HepG2 (cell line): ENCODE measurements around the gene NOXA1. TPM values are rescaled to one million over a fixed set of nuclear protein-coding genes. Genes with fewer than 3 reads are reported as not detected.

Experiments used
- AFF4 ChIP-seq: sonication (generic); formaldehyde crosslinking; IDR thresholded peaks from 2 replicates; pipeline ENCODE4 v1.4.0; 2020; ENCODE audit warnings: missing genetic modification reagents
- EEA1 ChIP-seq: sonication (generic); formaldehyde crosslinking; IDR thresholded peaks from 2 replicates; pipeline ENCODE4 v1.5.1; 2020; ENCODE audit warnings: mild to moderate bottlenecking, missing genetic modification reagents, borderline replicate concordance
- HNF4A ChIP-seq: sonication (generic); formaldehyde crosslinking; IDR thresholded peaks from 2 replicates; pipeline ENCODE4 v1.4.0; 2020; ENCODE audit warnings: missing genetic modification reagents
- NR2F1 ChIP-seq, 2 experiments: fragments of 450-650 bp in 1 of 2; formaldehyde crosslinking in 1 of 2; IDR thresholded peaks; 2 replicates each; pipeline versions ENCODE4 v1.5.0 to v1.6.1; 2016 to 2020; ENCODE audit warnings: mild to moderate bottlenecking in 1 of 2, missing compliant biosample characterization in 1 of 2, missing genetic modification reagents in 1 of 2, moderate library complexity in 1 of 2
- SKIL ChIP-seq: sonication (generic); formaldehyde crosslinking; IDR thresholded peaks from 2 replicates; pipeline ENCODE4 v1.8.0; 2022; ENCODE audit warnings: missing genetic modification reagents, mild to moderate bottlenecking, moderate library complexity, borderline replicate concordance
- SMARCC2 ChIP-seq: fragments of 450-650 bp; IDR thresholded peaks from 2 replicates; pipeline ENCODE4 v1.6.1; 2017; ENCODE audit warnings: antibody characterized with exemption, mild to moderate bottlenecking
- SP4 ChIP-seq: sonication (generic); formaldehyde crosslinking; IDR thresholded peaks from 2 replicates; pipeline ENCODE4 v1.8.1; 2023; ENCODE audit warnings: mild to moderate bottlenecking, missing genetic modification reagents
- ZHX2 ChIP-seq, 2 experiments: sonication (generic) in 1 of 2; formaldehyde crosslinking in 1 of 2; IDR thresholded peaks; 2 replicates each; pipeline versions ENCODE4 v1.6.1 to v1.9.0; 2014 to 2022; ENCODE audit warnings: antibody characterized with exemption in 1 of 2, borderline replicate concordance in 1 of 2, inconsistent platforms in 1 of 2, low read depth in 1 of 2, missing genetic modification reagents in 1 of 2
- ZNF503 ChIP-seq: sonication (generic); formaldehyde crosslinking; IDR thresholded peaks from 2 replicates; pipeline ENCODE4 v1.4.0; 2020; ENCODE audit warnings: missing genetic modification reagents
- ZNF781 ChIP-seq: sonication (generic); formaldehyde crosslinking; IDR thresholded peaks from 2 replicates; pipeline ENCODE4 v1.5.1; 2020; ENCODE audit warnings: borderline replicate concordance, mild to moderate bottlenecking, missing genetic modification reagents; ENCODE audit errors: not compliant biosample characterization
- polyA plus RNA-seq, 8 experiments: library from polyadenylated mRNA; depleted of rRNA in 3 of 8; stranded (reverse) in 7 of 8; unstranded in 1 of 8; fragments of >200 nt; fragmentation: Illumina TruSeq in 4 of 8; extraction: Trizol in 4 of 8; gene quantifications; 2 replicates each; pipeline versions ENCODE4 v1.2.1 to v1.2.3, GENCODE V29; 2011 to 2016; ENCODE audit warnings: low read depth in 4 of 8, missing spikeins in 1 of 8, mixed read lengths in 1 of 8; ENCODE audit not compliant: insufficient read depth in 1 of 8
- total RNA-seq, 5 experiments: library from RNA; depleted of rRNA; stranded (reverse); fragments of >200 nt; fragmentation: Illumina TruSeq; extraction: Trizol; gene quantifications; 2 replicates each; pipeline ENCODE4 v1.2.3, GENCODE V29; 2016; ENCODE audit warnings: low read depth in 1 of 5

Gene NOXA1
- total and polyA plus RNA-seq, 2 of the 13 experiments (the other 11 are each of a cell fraction or from before 2014, with no cell fraction given) = 0.78 to 1.2 TPM

GRCh38 chr9:137387891-137388560, 35.2 kb upstream of the NOXA1 start (continued):
- TF ChIP-seq AFF4 (CRISPR knock-in tag) = no peak
- TF ChIP-seq SMARCC2 = no peak
- no peak for TF ChIP-seq SKIL (CRISPR knock-in tag)
- no peak for TF ChIP-seq ZNF503 (CRISPR knock-in tag)
- TF ChIP-seq ZNF781 (CRISPR knock-in tag) = no peak
- TF ChIP-seq HNF4A (CRISPR knock-in tag) = peak; percentile 90
- TF ChIP-seq NR2F1 (CRISPR knock-in tag; IDR thresholded peaks at IDR 0.05) = peak in 1 of 2 experiments; percentile 33; a peak in 1 of 4 replicates
- peak; percentile 20; the same call in 1 of the 2 replicates for TF ChIP-seq SP4 (CRISPR knock-in tag)
- TF ChIP-seq EEA1 (CRISPR knock-in tag) = no peak
- no peak for TF ChIP-seq ZHX2 (IDR thresholded peaks at IDR 0.05; ENCODE audit: low read depth)
- TF ChIP-seq ZHX2 (CRISPR knock-in tag; IDR thresholded peaks at IDR 0.05; ENCODE audit: borderline replicate concordance) = no peak
